H9 (cell line): ENCODE data around the gene PAM. TPM values are rescaled to one million over a fixed set of nuclear protein-coding genes. Genes with fewer than 3 reads are reported as not detected.

ENCODE experiments used
- DNase-seq: peaks from one replicate; pipeline ENCODE4 v3.0.0-alpha.2; 2017
- H2AFZ ChIP-seq: one replicate; pipeline ENCODE4 v1.6.1; 2013; ENCODE audit warnings: mild to moderate bottlenecking, low read length, control low read depth, moderate library complexity
- H2AK5ac ChIP-seq: 2 replicates; pipeline ENCODE4 v1.6.1; 2013; ENCODE audit warnings: low read length, control low read depth, mixed read lengths; ENCODE audit not compliant: insufficient read length
- H2BK120ac ChIP-seq: one replicate; pipeline ENCODE4 v1.6.1; 2013; ENCODE audit warnings: low read depth, mild to moderate bottlenecking, low read length, control low read depth, inconsistent platforms; ENCODE audit not compliant: poor library complexity, severe bottlenecking
- H2BK12ac ChIP-seq: 2 replicates; pipeline ENCODE4 v1.6.1; 2013; ENCODE audit warnings: low read length, control low read depth, mixed read lengths, low read depth; ENCODE audit not compliant: insufficient read length
- H2BK15ac ChIP-seq: 2 replicates; pipeline ENCODE4 v1.6.1; 2013; ENCODE audit warnings: low read depth, low read length, control low read depth
- H2BK20ac ChIP-seq: one replicate; pipeline ENCODE4 v1.6.1; 2013; ENCODE audit warnings: low read depth, mild to moderate bottlenecking, low read length, control low read depth, inconsistent platforms; ENCODE audit not compliant: poor library complexity, severe bottlenecking
- H2BK5ac ChIP-seq: 2 replicates; pipeline ENCODE4 v1.6.1; 2013; ENCODE audit warnings: low read length, control low read depth, mixed read lengths; ENCODE audit not compliant: insufficient read length
- H3K14ac ChIP-seq: 2 replicates; pipeline ENCODE4 v1.6.1; 2013; ENCODE audit warnings: low read length, control low read depth; ENCODE audit not compliant: insufficient read depth
- H3K18ac ChIP-seq: 2 replicates; pipeline ENCODE4 v1.6.1; 2013; ENCODE audit warnings: low read depth, mild to moderate bottlenecking, mixed read lengths, low read length, control low read depth; ENCODE audit not compliant: insufficient read length
- H3K23ac ChIP-seq: 2 replicates; pipeline ENCODE4 v1.6.1; 2013; ENCODE audit warnings: low read length, control low read depth, mixed read lengths, low read depth; ENCODE audit not compliant: insufficient read length
- H3K23me2 ChIP-seq: 2 replicates; pipeline ENCODE4 v1.6.1; 2013; ENCODE audit warnings: low read depth, mild to moderate bottlenecking, mixed read lengths, low read length, control low read depth; ENCODE audit not compliant: insufficient read length, poor library complexity, severe bottlenecking
- H3K27ac ChIP-seq: 2 replicates; pipeline ENCODE4 v1.5.1; 2013; ENCODE audit warnings: low read length, control low read depth, mixed read lengths, low read depth; ENCODE audit not compliant: insufficient read length
- H3K27me3 ChIP-seq: 2 replicates; pipeline ENCODE4 v1.6.1; 2013; ENCODE audit warnings: low read length, control low read depth, inconsistent platforms; ENCODE audit not compliant: insufficient read depth
- H3K4ac ChIP-seq: 2 replicates; pipeline ENCODE4 v1.6.1; 2013; ENCODE audit warnings: low read depth, mild to moderate bottlenecking, control low read depth, inconsistent platforms, low read length, moderate library complexity
- H3K4me1 ChIP-seq: 2 replicates; pipeline ENCODE4 v1.6.1; 2013; ENCODE audit warnings: low read length, control low read depth, inconsistent platforms; ENCODE audit not compliant: insufficient read depth
- H3K4me2 ChIP-seq: 2 replicates; pipeline ENCODE4 v1.6.1; 2013; ENCODE audit warnings: low read length, control low read depth, mixed read lengths; ENCODE audit not compliant: insufficient read length, insufficient read depth
- H3K56ac ChIP-seq: 2 replicates; pipeline ENCODE4 v1.6.1; 2013; ENCODE audit warnings: low read depth, mild to moderate bottlenecking, mixed read lengths, low read length, control low read depth; ENCODE audit not compliant: insufficient read length
- H3K79me1 ChIP-seq: 2 replicates; pipeline ENCODE4 v1.6.1; 2013; ENCODE audit warnings: low read depth, mild to moderate bottlenecking, moderate library complexity, low read length, control low read depth, inconsistent platforms; ENCODE audit not compliant: insufficient read depth, poor library complexity, severe bottlenecking
- H3K79me2 ChIP-seq: 2 replicates; pipeline ENCODE4 v1.6.1; 2013; ENCODE audit warnings: low read length, control low read depth, inconsistent platforms; ENCODE audit not compliant: insufficient read depth
- H3K9ac ChIP-seq: 2 replicates; pipeline ENCODE4 v1.6.1; 2013; ENCODE audit warnings: low read length, control low read depth, mixed read lengths; ENCODE audit not compliant: insufficient read length; ENCODE audit errors: extremely low read depth
- H3K9me3 ChIP-seq: one replicate; pipeline ENCODE4 v1.6.1; 2013; ENCODE audit warnings: low read depth, low read length, inconsistent platforms; ENCODE audit not compliant: control insufficient read depth
- H3T11ph ChIP-seq: one replicate; pipeline ENCODE4 v1.6.1; 2013; ENCODE audit warnings: mild to moderate bottlenecking, low read length, control low read depth, inconsistent platforms
- H4K20me1 ChIP-seq: one replicate; pipeline ENCODE4 v1.6.1; 2013; ENCODE audit not compliant: control insufficient read depth, insufficient read length, insufficient read depth
- H4K5ac ChIP-seq: 2 replicates; pipeline ENCODE4 v1.6.1; 2013; ENCODE audit warnings: low read depth, mild to moderate bottlenecking, mixed read lengths, low read length, control low read depth; ENCODE audit not compliant: insufficient read length
- H4K8ac ChIP-seq: replicated peaks from 2 replicates; pipeline ENCODE4 v1.6.1; 2013; ENCODE audit warnings: low read length, control low read depth, mixed read lengths, low read depth; ENCODE audit not compliant: insufficient read length
- H4K91ac ChIP-seq: 2 replicates; pipeline ENCODE4 v1.6.1; 2013; ENCODE audit warnings: low read depth, mild to moderate bottlenecking, moderate library complexity, mixed read lengths, low read length, control low read depth; ENCODE audit not compliant: insufficient read length
- H3K27ac Mint-ChIP-seq, 3 experiments: 2 replicates in 2 of 3; 3 replicates in 1 of 3; pipeline ENCODE4 v1.8.0; 2020 to 2021; ENCODE audit warnings: mixed read lengths in 3 of 3, mild to moderate bottlenecking in 1 of 3, moderate library complexity in 1 of 3
- H3K27me3 Mint-ChIP-seq: 2 replicates; pipeline ENCODE4 v1.8.0; 2021; ENCODE audit warnings: low read depth, mild to moderate bottlenecking, moderate library complexity, mixed read lengths
- H3K36me3 Mint-ChIP-seq, 3 experiments: 2 replicates in 2 of 3; 3 replicates in 1 of 3; pipeline ENCODE4 v1.8.0; 2020 to 2021; ENCODE audit warnings: low read depth in 3 of 3, mixed read lengths in 3 of 3; ENCODE audit not compliant: insufficient read depth in 1 of 3
- H3K4me1 Mint-ChIP-seq, 2 experiments: 2 replicates each; pipeline ENCODE4 v1.8.0; 2020; ENCODE audit warnings: mixed read lengths in 2 of 2
- H3K4me3 Mint-ChIP-seq, 2 experiments: 2 replicates in 1 of 2; 3 replicates in 1 of 2; pipeline ENCODE4 v1.8.0; 2020 to 2021; ENCODE audit warnings: mild to moderate bottlenecking in 2 of 2, mixed read lengths in 2 of 2, moderate library complexity in 1 of 2
- H3K9me3 Mint-ChIP-seq, 2 experiments: 2 replicates in 1 of 2; 3 replicates in 1 of 2; pipeline ENCODE4 v1.8.0; 2020; ENCODE audit warnings: mild to moderate bottlenecking in 2 of 2, mixed read lengths in 2 of 2, moderate library complexity in 1 of 2
- WGBS: extraction: QIAGEN DNeasy Blood & Tissue Kit; methylation state at CpG from one replicate; pipeline ENCODE4 v1.1.7; 2013; ENCODE audit warnings: missing lambda C conversion rate, low lambda C conversion rate, mixed read lengths; ENCODE audit not compliant: insufficient read length; ENCODE audit errors: extremely low coverage; 5-methylcytosine and 5-hydroxymethylcytosine counted together
- total RNA-seq: library from RNA; stranded (reverse); gene quantifications from 2 replicates; pipeline ENCODE4 v1.2.1, GENCODE V29; 2021
- TF ChIP-seq, protein P1 (sequence below): fragments of 200-600 bp; sonication (generic); conservative IDR thresholded peaks from 3 replicates; pipeline ENCODE4 v1.8.0; 2021; ENCODE audit warnings: antibody characterized with exemption, mild to moderate bottlenecking

PAM gene
- total RNA-seq, 1 experiment from 2014 or later, result 31.5 TPM

GRCh38 chr5:102719886-102720285 is 35.2 kb upstream of the PAM start:
- Histone ChIP-seq H4K5ac (no peak overlapping the region), H3K56ac (no peak overlapping the region), H2BK15ac (no peak overlapping the region), H3K9ac (no peak overlapping the region), H3K18ac (no peak overlapping the region), H3K9me3 (no peaks in the 10 kb centered on the region), H2BK5ac (no peak overlapping the region), H3K23ac (no peak overlapping the region), H4K8ac (no peak overlapping the region), H2AK5ac (no peak overlapping the region), H3T11ph (no peak overlapping the region), H3K79me1 (no peaks in the 10 kb centered on the region), H3K14ac (no peak overlapping the region), H4K91ac (no peak overlapping the region), H2AFZ (no peak overlapping the region), H2BK20ac (no peak overlapping the region), H3K4me1 (0 out of 2 replicates have a peak, but pooled peaks cover 3% of the 10 kb centered on the region), H4K20me1 (no peaks in the 10 kb centered on the region), H3K27ac (no peak overlapping the region), H3K79me2 (no peaks in the 10 kb centered on the region), H2BK120ac (no peak overlapping the region), H2BK12ac (no peak overlapping the region), H3K4ac (no peak overlapping the region), H3K27me3 (no peaks in the 10 kb centered on the region), H3K4me2 (no peak overlapping the region), H3K23me2 (no peaks in the 10 kb centered on the region)
- no CpG with 5 or more reads among the region's 1 CpG for WGBS
- H3K4me1 Mint-ChIP-seq, result peaks cover 3 to 5% of the 10 kb centered on the region in 2 experiments; a peak in 3 of 4 replicates
- H3K27ac Mint-ChIP-seq, result no peak overlapping the region
- H3K9me3 Mint-ChIP-seq, result no peaks in the 10 kb centered on the region
- TF ChIP-seq, protein P1, sequence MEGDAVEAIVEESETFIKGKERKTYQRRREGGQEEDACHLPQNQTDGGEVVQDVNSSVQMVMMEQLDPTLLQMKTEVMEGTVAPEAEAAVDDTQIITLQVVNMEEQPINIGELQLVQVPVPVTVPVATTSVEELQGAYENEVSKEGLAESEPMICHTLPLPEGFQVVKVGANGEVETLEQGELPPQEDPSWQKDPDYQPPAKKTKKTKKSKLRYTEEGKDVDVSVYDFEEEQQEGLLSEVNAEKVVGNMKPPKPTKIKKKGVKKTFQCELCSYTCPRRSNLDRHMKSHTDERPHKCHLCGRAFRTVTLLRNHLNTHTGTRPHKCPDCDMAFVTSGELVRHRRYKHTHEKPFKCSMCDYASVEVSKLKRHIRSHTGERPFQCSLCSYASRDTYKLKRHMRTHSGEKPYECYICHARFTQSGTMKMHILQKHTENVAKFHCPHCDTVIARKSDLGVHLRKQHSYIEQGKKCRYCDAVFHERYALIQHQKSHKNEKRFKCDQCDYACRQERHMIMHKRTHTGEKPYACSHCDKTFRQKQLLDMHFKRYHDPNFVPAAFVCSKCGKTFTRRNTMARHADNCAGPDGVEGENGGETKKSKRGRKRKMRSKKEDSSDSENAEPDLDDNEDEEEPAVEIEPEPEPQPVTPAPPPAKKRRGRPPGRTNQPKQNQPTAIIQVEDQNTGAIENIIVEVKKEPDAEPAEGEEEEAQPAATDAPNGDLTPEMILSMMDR, result no peak
- no peaks in the 10 kb centered on the region for H3K27me3 Mint-ChIP-seq
- no peak overlapping the region for H3K4me3 Mint-ChIP-seq
- H3K36me3 Mint-ChIP-seq, result no peaks in the 10 kb centered on the region
- no peak for DNase-seq
